Smooth muscle cell (in vitro differentiated cells): ENCODE data around the gene CACNA1D. TPM values are rescaled to one million over a fixed set of nuclear protein-coding genes. Genes with fewer than 3 reads are reported as not detected.

ENCODE experiments used
- DNase-seq: peaks from one replicate; lab custom pipeline; 2025; ENCODE audit not compliant: unreplicated experiment; lab: John Stamatoyannopoulos, UW
- H2AFZ ChIP-seq: fragments of 200-600 bp; sonication (generic); 2 replicates; pipeline ENCODE4 v1.6.0; 2016; ENCODE audit warnings: antibody characterized with exemption, low read depth, mild to moderate bottlenecking
- H3F3A ChIP-seq: fragments of 200-600 bp; sonication (generic); 2 replicates; pipeline ENCODE4 v1.6.0; 2017; ENCODE audit warnings: antibody characterized with exemption, low read depth
- H3K27ac ChIP-seq: fragments of 200-600 bp; sonication (generic); 2 replicates; pipeline ENCODE4 v1.5.1; 2016; ENCODE audit warnings: low read depth, mild to moderate bottlenecking
- H3K27me3 ChIP-seq: fragments of 200-600 bp; sonication (generic); 2 replicates; pipeline ENCODE4 v1.6.1; 2016; ENCODE audit warnings: low read depth, mild to moderate bottlenecking
- H3K36me3 ChIP-seq: fragments of 200-600 bp; sonication (generic); 2 replicates; pipeline ENCODE4 v1.5.1; 2016; ENCODE audit warnings: low read depth
- H3K4me1 ChIP-seq: fragments of 200-600 bp; sonication (generic); 2 replicates; pipeline ENCODE4 v1.5.1; 2016; ENCODE audit warnings: low read depth
- H3K4me2 ChIP-seq: fragments of 200-600 bp; sonication (generic); 2 replicates; pipeline ENCODE4 v1.6.0; 2016; ENCODE audit warnings: mild to moderate bottlenecking
- H3K4me3 ChIP-seq: fragments of 200-600 bp; sonication (generic); 2 replicates; pipeline ENCODE4 v1.5.1; 2016; ENCODE audit warnings: mild to moderate bottlenecking
- H3K79me2 ChIP-seq: fragments of 200-600 bp; sonication (generic); 2 replicates; pipeline ENCODE4 v1.6.0; 2016; ENCODE audit warnings: low read depth, mild to moderate bottlenecking
- H3K9ac ChIP-seq: fragments of 200-600 bp; sonication (generic); 2 replicates; pipeline ENCODE4 v1.6.0; 2016; ENCODE audit warnings: low read depth
- H3K9me3 ChIP-seq: fragments of 200-600 bp; sonication (generic); replicated peaks from 2 replicates; pipeline ENCODE4 v1.5.1; 2016; ENCODE audit warnings: low read depth
- H4K20me1 ChIP-seq: fragments of 200-600 bp; sonication (generic); 2 replicates; pipeline ENCODE4 v1.6.0; 2016; ENCODE audit warnings: low read depth
- CTCF ChIP-seq: fragments of 200-600 bp; sonication (generic); IDR thresholded peaks from 2 replicates; pipeline ENCODE4 v1.5.1; 2017; ENCODE audit warnings: borderline replicate concordance, mild to moderate bottlenecking, antibody characterized with exemption; ENCODE audit not compliant: insufficient read depth, poor library complexity, severe bottlenecking
- WGBS: methylation state at CpG from one replicate; pipeline ENCODE4 v1.1.7; 2016; ENCODE audit warnings: low lambda C conversion rate; 5-methylcytosine and 5-hydroxymethylcytosine counted together
- polyA plus RNA-seq: library from polyadenylated mRNA; unstranded; fragments of >200 nt; fragmentation: Nextera tagmentation; extraction: Ambion mirVana; gene quantifications from 2 replicates; pipeline ENCODE4 v1.2.1, GENCODE V29; 2016
- total RNA-seq: library from RNA; depleted of rRNA; stranded (reverse); fragments of >200 nt; gene quantifications from 2 replicates; pipeline ENCODE4 v1.2.3, GENCODE V29; 2014

CACNA1D gene
- total and polyA plus RNA-seq, 2 experiments from 2014 or later: 0.63 to 1.4 TPM

- WGBS: 89% methylated on average over 2 of the region's 2 CpGs
- no peak for TF ChIP-seq CTCF
- H3K9me3 ChIP-seq: no peaks in the 10 kb centered on the region
Observed at GRCh38 chr3:53691349-53691748, 196.9 kb downstream of the CACNA1D start.

GRCh38 chr3:53691885-53692284 is 197.5 kb downstream of the CACNA1D start:
- TF ChIP-seq CTCF: no peak
- no peaks in the 10 kb centered on the region for H3F3A ChIP-seq
- H3K4me1 ChIP-seq: no peaks in the 10 kb centered on the region
- no peak for DNase-seq
- no peaks in the 10 kb centered on the region for H3K9me3 ChIP-seq
- 91% methylated on average over 3 of the region's 3 CpGs for WGBS
- no peak overlapping the region for H3K27ac ChIP-seq
- H2AFZ ChIP-seq: no peak overlapping the region
- no peaks in the 10 kb centered on the region for H3K79me2 ChIP-seq
- peaks cover 34% of the 10 kb centered on the region for H3K27me3 ChIP-seq
- no peaks in the 10 kb centered on the region for H4K20me1 ChIP-seq
- H3K4me2 ChIP-seq: no peak overlapping the region
- no peak overlapping the region for H3K9ac ChIP-seq
- no peaks in the 10 kb centered on the region for H3K36me3 ChIP-seq
- no peak overlapping the region for H3K4me3 ChIP-seq

More at GRCh38 chr3:53691349-53691748, 196.9 kb downstream of the CACNA1D start:
- DNase-seq: no peak
- Histone ChIP-seq H3K27ac (no peak overlapping the region), H2AFZ (no peak overlapping the region), H3K79me2 (no peaks in the 10 kb centered on the region), H3F3A (no peaks in the 10 kb centered on the region), H3K9ac (no peak overlapping the region), H3K4me3 (no peak overlapping the region), H3K36me3 (no peaks in the 10 kb centered on the region), H3K27me3 (peaks cover 40% of the 10 kb centered on the region), H4K20me1 (no peaks in the 10 kb centered on the region), H3K4me1 (no peaks in the 10 kb centered on the region), H3K4me2 (no peak overlapping the region)

DNA sequence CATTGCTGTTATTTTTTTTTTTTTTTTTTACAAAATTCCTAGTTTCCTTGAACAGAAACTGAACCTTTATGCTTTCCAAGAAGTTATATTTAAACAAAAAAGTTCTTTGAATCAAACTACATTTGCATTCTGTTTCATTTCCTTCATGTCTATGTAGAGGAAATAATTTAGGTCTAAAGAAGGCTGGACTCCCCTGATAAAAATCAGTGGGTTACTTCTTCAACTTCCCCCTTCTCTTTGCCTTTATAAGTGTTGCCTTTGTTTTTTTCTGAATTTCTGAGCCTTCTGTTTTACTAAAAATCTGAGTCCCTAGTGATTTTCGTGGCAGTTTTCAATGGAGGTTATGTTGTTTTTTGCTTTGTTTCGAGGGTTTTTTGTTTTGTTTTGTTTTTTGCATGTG is 199.0 kb downstream of the CACNA1D start:
- 89% methylated on average over 2 of the region's 2 CpGs for WGBS
- H3K4me1 ChIP-seq: no peaks in the 10 kb centered on the region

More for the DNA sequence above, 199.0 kb downstream of the CACNA1D start:
- H3K27me3 ChIP-seq: peaks cover 40% of the 10 kb centered on the region
- H3K9me3 ChIP-seq: no peaks in the 10 kb centered on the region
- no peak overlapping the region for H2AFZ ChIP-seq
- H3K27ac ChIP-seq: no peak overlapping the region
- H3F3A ChIP-seq: no peaks in the 10 kb centered on the region
- no peak for TF ChIP-seq CTCF
- no peak for DNase-seq
- no peak overlapping the region for H3K4me2 ChIP-seq
- H3K36me3 ChIP-seq: no peaks in the 10 kb centered on the region
- no peak overlapping the region for H3K4me3 ChIP-seq
- no peaks in the 10 kb centered on the region for H4K20me1 ChIP-seq
- no peak overlapping the region for H3K9ac ChIP-seq
- no peaks in the 10 kb centered on the region for H3K79me2 ChIP-seq
